PC-9 (cell line): ENCODE data around the gene NEURL3. TPM values are rescaled to one million over a fixed set of nuclear protein-coding genes. Genes with fewer than 3 reads are reported as not detected.

ENCODE experiments used
- BruUV-seq: library from RNA; stranded (reverse); fragments of 400-500 nt; replicated peaks from 2 replicates; lab custom pipeline; 2021; lab: Mats Ljungman, UMichigan
- CTCF ChIA-PET: fragments of 300-600 bp; sonication (Branson Sonifier 250); formaldehyde crosslinking; loops from one replicate; lab custom pipeline; 2022; ENCODE audit warnings: antibody characterized with exemption; lab: Charles Lee
- POLR2A ChIA-PET: fragments of 300-600 bp; sonication (Branson Sonifier 250); formaldehyde crosslinking; loops from one replicate; lab custom pipeline; 2022; ENCODE audit warnings: antibody characterized with exemption; ENCODE audit not compliant: unreplicated experiment; lab: Charles Lee
- DNase-seq, 2 experiments: peaks; one replicate each; pipeline versions ENCODE4 v3.0.0 to v3.0.0-alpha.2; 2015 to 2022; ENCODE audit warnings: mixed read lengths in 1 of 2
- H2AFZ ChIP-seq: fragments of 200-600 bp; sonication (generic); 2 replicates; pipeline ENCODE4 v1.8.1; 2017; ENCODE audit warnings: antibody characterized with exemption
- H3F3A ChIP-seq: fragments of 200-600 bp; sonication (generic); 2 replicates; pipeline ENCODE4 v1.8.1; 2017; ENCODE audit warnings: antibody characterized with exemption, mild to moderate bottlenecking, low read depth; ENCODE audit not compliant: insufficient read depth
- H3K27ac ChIP-seq: fragments of 200-600 bp; sonication (generic); 2 replicates; pipeline ENCODE4 v1.6.1; 2016; ENCODE audit warnings: mixed run types
- H3K27me3 ChIP-seq: fragments of 200-600 bp; sonication (generic); 2 replicates; pipeline ENCODE4 v1.6.1; 2016; ENCODE audit warnings: low read depth, mixed run types; ENCODE audit not compliant: insufficient read depth
- H3K36me3 ChIP-seq: fragments of 200-600 bp; sonication (generic); 2 replicates; pipeline ENCODE4 v1.6.1; 2016; ENCODE audit warnings: low read depth, mixed run types
- H3K4me1 ChIP-seq: fragments of 200-600 bp; sonication (generic); replicated peaks from 2 replicates; pipeline ENCODE4 v1.6.1; 2016; ENCODE audit warnings: mixed run types; ENCODE audit not compliant: insufficient read depth
- H3K4me2 ChIP-seq: fragments of 200-600 bp; sonication (generic); 2 replicates; pipeline ENCODE4 v1.6.1; 2017; ENCODE audit warnings: mixed run types
- H3K4me3 ChIP-seq: fragments of 200-600 bp; sonication (generic); 2 replicates; pipeline ENCODE4 v1.6.1; 2016; ENCODE audit warnings: mixed run types
- H3K79me2 ChIP-seq: fragments of 200-600 bp; sonication (generic); 2 replicates; pipeline ENCODE4 v1.6.1; 2017; ENCODE audit warnings: low read depth, mixed run types
- H3K9me2 ChIP-seq: fragments of 200-600 bp; sonication (generic); 2 replicates; pipeline ENCODE4 v1.8.1; 2017; ENCODE audit warnings: mild to moderate bottlenecking; ENCODE audit not compliant: insufficient read depth
- H3K9me3 ChIP-seq: fragments of 200-600 bp; sonication (generic); 2 replicates; pipeline ENCODE4 v1.8.1; 2016; ENCODE audit warnings: low read depth; ENCODE audit not compliant: insufficient read depth
- H4K20me1 ChIP-seq: fragments of 200-600 bp; sonication (generic); 2 replicates; pipeline ENCODE4 v1.8.1; 2017; ENCODE audit not compliant: insufficient read depth
- EZH2 ChIP-seq: fragments of 200-600 bp; sonication (generic); IDR thresholded peaks from 2 replicates; pipeline ENCODE4 v1.8.0; 2017; ENCODE audit warnings: antibody characterized with exemption, low read depth
- intact Hi-C: fragments of 100-400 bp; cut with micrococcal nuclease; formaldehyde crosslinking; loops from one replicate; pipeline ENCODE4 v1.10.0; 2022; ENCODE audit not compliant: unreplicated experiment
- total RNA-seq: library from RNA; stranded (reverse); gene quantifications from 2 replicates; pipeline ENCODE4 v1.2.3, GENCODE V29; 2021
- TF ChIP-seq, protein P1 (sequence below): fragments of 200-600 bp; sonication (generic); conservative IDR thresholded peaks from 2 replicates; pipeline ENCODE4 v1.6.1; 2017; ENCODE audit warnings: mixed run types, antibody characterized with exemption, mild to moderate bottlenecking, moderate library complexity

Gene NEURL3
- total RNA-seq, 1 experiment from 2014 or later, result 0.48 TPM

DNA sequence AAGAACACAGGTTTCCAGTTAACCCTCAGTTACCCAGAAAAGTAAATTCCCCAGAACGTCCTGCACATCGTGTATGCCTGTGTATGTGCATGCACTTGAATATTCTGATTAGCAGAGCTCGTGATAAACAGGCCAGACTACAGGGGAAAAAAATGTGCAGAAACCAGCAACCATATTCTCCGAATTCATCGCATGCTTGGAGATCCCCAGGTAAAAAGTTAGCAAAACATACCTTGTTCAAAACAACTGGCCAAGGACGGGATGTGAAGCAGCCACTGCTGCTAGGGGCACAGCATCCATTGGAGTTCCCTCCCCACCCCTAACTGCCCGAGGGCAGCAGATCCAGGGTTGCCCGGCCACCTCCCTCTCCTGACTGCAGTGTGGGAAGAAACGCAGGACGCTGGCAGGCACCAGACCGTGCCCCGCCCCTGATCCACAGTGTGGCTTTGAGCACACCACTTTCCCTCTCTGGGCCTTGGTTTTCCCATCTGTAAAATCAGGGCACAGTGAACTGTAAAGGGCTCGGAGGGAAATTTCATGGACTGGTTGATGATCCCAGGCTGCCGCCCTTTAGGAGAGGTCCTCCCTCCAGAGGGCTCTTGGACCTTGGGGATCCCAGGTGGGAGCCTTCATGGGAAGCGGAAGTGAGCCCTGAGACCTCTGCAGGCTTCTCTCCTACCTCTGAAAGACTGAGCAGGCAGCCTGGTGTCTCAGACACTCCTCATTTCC is 19.5 kb upstream of the NEURL3 start:
- Histone ChIP-seq H3K9me3 (no peaks in the 10 kb centered on the region), H2AFZ (no peak overlapping the region), H3K4me3 (no peak overlapping the region), H3K79me2 (no peaks in the 10 kb centered on the region), H3K4me1 (no peaks in the 10 kb centered on the region), H3K4me2 (no peak overlapping the region), H3K27ac (no peak overlapping the region), H4K20me1 (no peaks in the 10 kb centered on the region), H3K27me3 (peaks cover 31% of the 10 kb centered on the region; the same call in 1 of the 2 replicates), H3K36me3 (no peaks in the 10 kb centered on the region), H3K9me2 (no peaks in the 10 kb centered on the region), H3F3A (no peaks in the 10 kb centered on the region)
- DNase-seq, result no peak
- CTCF ChIA-PET, result no interaction called here
- POLR2A ChIA-PET, result no interaction called here
- TF ChIP-seq, protein P1, sequence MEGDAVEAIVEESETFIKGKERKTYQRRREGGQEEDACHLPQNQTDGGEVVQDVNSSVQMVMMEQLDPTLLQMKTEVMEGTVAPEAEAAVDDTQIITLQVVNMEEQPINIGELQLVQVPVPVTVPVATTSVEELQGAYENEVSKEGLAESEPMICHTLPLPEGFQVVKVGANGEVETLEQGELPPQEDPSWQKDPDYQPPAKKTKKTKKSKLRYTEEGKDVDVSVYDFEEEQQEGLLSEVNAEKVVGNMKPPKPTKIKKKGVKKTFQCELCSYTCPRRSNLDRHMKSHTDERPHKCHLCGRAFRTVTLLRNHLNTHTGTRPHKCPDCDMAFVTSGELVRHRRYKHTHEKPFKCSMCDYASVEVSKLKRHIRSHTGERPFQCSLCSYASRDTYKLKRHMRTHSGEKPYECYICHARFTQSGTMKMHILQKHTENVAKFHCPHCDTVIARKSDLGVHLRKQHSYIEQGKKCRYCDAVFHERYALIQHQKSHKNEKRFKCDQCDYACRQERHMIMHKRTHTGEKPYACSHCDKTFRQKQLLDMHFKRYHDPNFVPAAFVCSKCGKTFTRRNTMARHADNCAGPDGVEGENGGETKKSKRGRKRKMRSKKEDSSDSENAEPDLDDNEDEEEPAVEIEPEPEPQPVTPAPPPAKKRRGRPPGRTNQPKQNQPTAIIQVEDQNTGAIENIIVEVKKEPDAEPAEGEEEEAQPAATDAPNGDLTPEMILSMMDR, result no peak
- TF ChIP-seq EZH2, result no peak
- BruUV-seq, result no TSS peak
- intact Hi-C loops, result no loop called here

DNA sequence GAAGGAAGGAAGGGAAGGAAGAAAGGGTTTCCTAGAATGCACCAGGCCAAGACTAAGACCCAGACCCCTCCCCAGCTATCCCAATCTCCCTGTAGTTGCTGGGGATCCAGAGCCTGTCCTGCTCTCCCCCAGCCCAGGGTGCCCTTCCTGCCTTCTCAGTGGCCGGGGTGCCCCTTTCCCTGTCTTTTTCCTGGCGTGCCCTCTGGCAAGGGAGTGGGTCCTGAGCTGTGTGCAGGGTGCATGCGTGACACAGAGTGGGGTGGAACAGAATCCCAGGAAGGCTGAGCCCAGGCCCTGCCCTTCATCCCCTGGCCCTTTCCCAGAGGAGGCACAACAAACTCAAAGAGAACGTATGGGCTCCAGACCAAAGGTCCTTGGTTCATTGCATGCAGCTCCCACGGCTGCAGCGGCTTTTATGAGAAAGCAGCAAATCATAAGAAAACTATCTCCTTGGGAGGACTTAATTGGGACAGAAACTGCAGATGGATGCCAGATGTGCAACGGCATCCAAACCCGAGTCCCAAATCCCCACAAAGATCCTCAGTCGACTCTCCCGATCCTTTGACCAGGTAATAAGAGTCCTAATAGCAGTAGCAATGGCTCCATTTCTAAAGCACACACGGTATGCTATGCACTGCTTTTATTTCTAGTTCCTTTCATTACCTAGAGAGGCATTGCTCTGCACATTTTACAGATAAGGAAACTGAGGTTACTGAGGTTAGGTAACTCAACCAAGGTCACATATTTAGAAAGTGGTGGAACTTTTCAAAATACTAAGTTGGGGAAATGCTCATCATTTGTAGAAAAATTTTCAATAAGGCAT is 18.7 kb upstream of the NEURL3 start:
- no peak for DNase-seq
- Histone ChIP-seq H3K4me1 (no peaks in the 10 kb centered on the region), H3K9me3 (no peaks in the 10 kb centered on the region), H3K27ac (no peak overlapping the region), H3K4me3 (no peak overlapping the region), H3K36me3 (no peaks in the 10 kb centered on the region), H4K20me1 (no peaks in the 10 kb centered on the region), H3K27me3 (peaks cover 31% of the 10 kb centered on the region; the same call in 1 of the 2 replicates), H2AFZ (no peak overlapping the region), H3K9me2 (no peaks in the 10 kb centered on the region), H3K4me2 (no peak overlapping the region), H3F3A (no peaks in the 10 kb centered on the region), H3K79me2 (no peaks in the 10 kb centered on the region)
- BruUV-seq, result no TSS peak
- intact Hi-C loops, result no loop called here
- POLR2A ChIA-PET, result no interaction called here
- TF ChIP-seq EZH2, result no peak
- TF ChIP-seq, protein P1, result no peak
- CTCF ChIA-PET, result no interaction called here

DNA sequence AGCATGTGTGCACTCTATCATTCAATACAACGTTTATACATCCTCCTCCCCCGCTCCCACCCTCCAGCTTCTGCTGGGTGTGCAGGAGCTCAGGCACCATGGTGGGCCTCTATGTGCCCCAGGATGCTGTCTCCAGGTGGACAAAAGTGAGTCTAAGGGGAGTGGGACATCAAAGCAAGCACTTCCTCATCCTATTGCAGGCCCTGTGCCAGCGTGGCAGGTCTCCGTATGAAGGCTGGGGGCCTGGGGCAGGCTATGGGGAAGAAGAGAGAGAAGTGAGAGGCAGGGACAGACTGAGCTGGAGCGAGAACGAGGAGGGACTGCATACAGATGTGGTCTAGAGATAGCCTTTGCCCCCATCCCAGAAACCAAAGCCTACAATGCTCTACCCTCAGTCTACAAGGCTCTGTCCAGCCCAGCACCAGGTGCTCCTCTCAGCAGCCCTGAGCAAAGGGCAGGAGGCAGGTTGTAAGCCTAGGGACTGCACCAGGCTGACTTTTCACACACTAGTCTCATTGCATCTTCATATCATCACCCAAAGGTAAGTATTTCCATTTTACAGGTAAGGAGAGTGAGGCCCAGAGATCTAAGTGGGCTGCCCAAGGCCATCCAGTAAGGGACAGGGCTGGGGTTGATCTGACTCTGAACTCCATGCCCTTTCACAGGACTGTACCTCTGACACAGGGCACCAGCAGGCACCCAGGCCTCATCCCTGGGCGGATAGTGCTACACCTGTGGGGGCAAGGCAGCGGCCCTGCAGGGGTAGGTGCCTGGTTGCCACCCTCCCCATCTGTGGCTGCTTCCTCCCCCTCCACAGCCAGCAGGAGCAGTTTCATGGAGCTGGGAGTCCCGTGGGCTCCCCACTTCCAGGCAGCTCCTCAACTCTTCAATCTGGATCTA is 17.4 kb upstream of the NEURL3 start:
- Histone ChIP-seq H2AFZ (no peak overlapping the region), H3K9me2 (no peaks in the 10 kb centered on the region), H3F3A (no peaks in the 10 kb centered on the region), H3K27me3 (peaks cover 31% of the 10 kb centered on the region; the same call in 1 of the 2 replicates), H3K79me2 (no peaks in the 10 kb centered on the region), H3K4me3 (no peak overlapping the region), H4K20me1 (no peaks in the 10 kb centered on the region), H3K27ac (no peak overlapping the region), H3K4me2 (no peak overlapping the region), H3K36me3 (no peaks in the 10 kb centered on the region), H3K9me3 (no peaks in the 10 kb centered on the region; the same call in 1 of the 2 replicates), H3K4me1 (no peaks in the 10 kb centered on the region)
- CTCF ChIA-PET, result no interaction called here
- intact Hi-C loops, result no loop called here
- no TSS peak for BruUV-seq
- POLR2A ChIA-PET, result no interaction called here
- TF ChIP-seq, protein P1, result no peak
- no peak for TF ChIP-seq EZH2
- no peak for DNase-seq
